Body of pancreas (tissue), 4 donors: Measurements from ENCODE around the gene DNAH10. TPM values are rescaled to one million over a fixed set of nuclear protein-coding genes. Genes with fewer than 3 reads are reported as not detected.

ENCODE experiments used
- ATAC-seq: fragments of 150-250 bp; one replicate; pipeline ENCODE4 v1.9.1; 2016
- DNase-seq, 4 donors: peaks; one replicate each; pipeline ENCODE4 v3.0.0-alpha.2; 2019
- H3K27ac ChIP-seq, 4 donors: fragments of 200-600 bp; sonication (generic); 1 replicate in 3 of 4; 2 replicates in 1 of 4; pipeline versions ENCODE4 v1.5.1 to v1.6.1; 2016 to 2019; ENCODE audit warnings: mild to moderate bottlenecking in 1 of 4, mixed read lengths in 1 of 4, moderate library complexity in 1 of 4
- H3K27me3 ChIP-seq, 2 donors: fragments of 200-600 bp; sonication (generic); one replicate each; pipeline ENCODE4 v1.6.0; 2016; ENCODE audit warnings: mild to moderate bottlenecking in 1 of 2
- H3K36me3 ChIP-seq, 2 donors: fragments of 200-600 bp; sonication (generic); replicated peaks in 1 of 2; 2 replicates each; pipeline ENCODE4 v1.5.1; 2016; ENCODE audit warnings: low read depth in 2 of 2; ENCODE audit not compliant: insufficient read depth in 1 of 2
- H3K4me1 ChIP-seq: fragments of 200-600 bp; sonication (generic); one replicate; pipeline ENCODE4 v1.6.0; 2016
- H3K4me3 ChIP-seq, 2 donors: fragments of 200-600 bp; sonication (generic); 1 replicate in 1 of 2; 2 replicates in 1 of 2; pipeline ENCODE4 v1.5.1; 2016 to 2019
- H3K9me3 ChIP-seq, 3 donors: fragments of 200-600 bp; sonication (generic); 1 replicate in 2 of 3; 2 replicates in 1 of 3; pipeline ENCODE4 v1.5.1; 2016
- CTCF ChIP-seq, 7 experiments: fragments of 450-650 bp in 4 of 7; fragments of 200-600 bp in 3 of 7; sonication (generic) in 3 of 7; IDR thresholded peaks; one replicate each; pipeline ENCODE4 v1.5.1; 2016 to 2019; ENCODE audit warnings: antibody characterized with exemption in 7 of 7
- POLR2A ChIP-seq, 3 donors: fragments of 450-650 bp; IDR thresholded peaks; one replicate each; pipeline ENCODE4 v1.6.1; 2016; ENCODE audit warnings: antibody characterized with exemption in 3 of 3, mild to moderate bottlenecking in 2 of 3
- WGBS, 2 donors: methylation state at CpG; one replicate each; pipeline ENCODE4 v1.1.5; 2017; 5-methylcytosine and 5-hydroxymethylcytosine counted together
- intact Hi-C: fragments of 100-400 bp; cut with DNase I; formaldehyde crosslinking; loops from one replicate; pipeline ENCODE4 v1.15.1; 2023
- total RNA-seq, 2 donors: library from RNA; depleted of rRNA; stranded (reverse); fragments of >200 nt; gene quantifications; one replicate each; pipeline ENCODE4 v1.1.0, GENCODE V29; 2016

DNAH10 gene
- total RNA-seq, 2 donors from 2014 or later = 0.26 TPM; not detected in 1

DNA sequence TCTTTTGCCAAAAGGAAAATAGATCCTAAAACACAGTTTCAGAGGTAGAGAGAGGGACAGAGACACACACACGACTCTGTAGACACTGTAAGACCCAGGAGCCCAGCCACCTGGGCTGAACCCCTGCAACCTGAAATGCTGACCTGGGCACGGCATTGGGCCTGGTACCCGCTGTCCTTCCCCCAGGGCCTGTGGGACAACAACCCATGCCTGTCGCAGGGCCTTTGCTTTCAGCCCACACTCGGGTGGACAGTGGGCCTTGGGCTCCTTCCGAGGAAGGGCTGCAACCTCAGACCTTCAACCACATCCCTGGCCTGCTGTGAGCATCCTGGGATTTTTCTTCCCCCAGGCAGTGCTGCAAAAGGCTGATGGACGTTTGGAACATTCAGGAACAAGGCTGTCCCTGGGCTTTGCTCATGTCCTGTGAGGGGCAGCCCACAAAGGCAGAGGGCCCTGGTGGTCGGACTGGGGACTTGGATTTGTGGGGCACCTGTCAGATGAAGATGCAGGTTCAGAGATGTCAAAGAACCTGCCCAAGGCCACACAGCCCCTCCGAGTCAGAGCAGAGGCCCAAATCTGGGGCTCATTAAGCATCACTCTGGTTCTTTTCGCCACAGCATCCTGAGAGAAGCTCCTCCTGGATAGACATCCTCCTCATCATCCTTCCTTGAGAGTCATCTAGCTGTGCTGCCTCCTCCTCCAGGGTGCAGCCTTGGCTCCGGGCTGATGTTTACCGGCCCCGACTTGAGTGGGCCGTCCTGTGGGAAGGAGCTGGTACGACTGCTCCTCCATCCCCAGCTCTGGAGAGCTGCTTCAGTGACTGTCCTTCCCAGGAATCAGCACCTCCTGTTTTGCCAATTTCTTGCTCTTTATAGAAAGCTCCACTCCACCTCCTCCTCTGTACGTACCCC, 177.9 kb downstream of the DNAH10 start:
- no peak for ATAC-seq
- Histone ChIP-seq H3K36me3 (peaks cover 3 to 7% of the 10 kb centered on the region in 2 donors), H3K4me3 (no peak overlapping the region), H3K4me1 (no peaks in the 10 kb centered on the region), H3K27me3 (no peaks in the 10 kb centered on the region), H3K27ac (no peak overlapping the region), H3K9me3 (no peaks in the 10 kb centered on the region)
- no peak for DNase-seq
- intact Hi-C loops = no loop called here
- TF ChIP-seq POLR2A (IDR thresholded peaks at IDR 0.05) = no peak
- TF ChIP-seq CTCF (IDR thresholded peaks at IDR 0.05) = no peak
- WGBS, 2 donors = 80 to 88% methylated on average over 12 to 16 of the region's 16 CpGs

DNA sequence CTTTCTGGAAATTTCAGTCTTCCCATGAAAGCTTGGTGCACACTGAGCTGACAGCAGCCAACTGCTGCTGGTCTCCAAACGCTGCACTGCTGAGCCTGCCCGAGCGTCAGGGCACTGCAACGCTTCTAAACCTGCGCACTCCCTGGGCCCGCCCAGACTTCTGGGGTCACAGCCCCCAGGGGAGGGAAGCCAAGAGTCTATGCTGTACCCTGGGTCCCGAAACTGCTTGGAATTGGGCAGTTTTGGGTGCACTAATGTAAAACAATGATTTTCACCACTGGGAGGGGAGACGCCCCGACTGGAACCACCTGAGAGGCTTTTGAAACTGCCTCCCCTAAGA, 178.5 kb downstream of the DNAH10 start:
- H3K9me3 ChIP-seq = no peaks in the 10 kb centered on the region
- TF ChIP-seq POLR2A (IDR thresholded peaks at IDR 0.05) = no peak
- no peak for TF ChIP-seq CTCF (IDR thresholded peaks at IDR 0.05)
- ATAC-seq (no peak), DNase-seq (no peak)
- H3K27me3 ChIP-seq = no peaks in the 10 kb centered on the region
- WGBS, 2 donors = 94 to 95% methylated on average over 6 to 9 of the region's 9 CpGs
- H3K4me3 ChIP-seq = no peak overlapping the region
- H3K36me3 ChIP-seq = peaks cover 3 to 7% of the 10 kb centered on the region in 2 donors
- H3K4me1 ChIP-seq = no peaks in the 10 kb centered on the region
- H3K27ac ChIP-seq = no peak overlapping the region
- intact Hi-C loops = no loop called here

- ATAC-seq (no peak), DNase-seq (no peak)
- no peaks in the 10 kb centered on the region for H3K27me3 ChIP-seq
- intact Hi-C loops = no loop called here
- no peaks in the 10 kb centered on the region for H3K9me3 ChIP-seq
- 87 to 92% methylated on average over 3 to 9 of the region's 9 CpGs for WGBS, 2 donors
- peaks cover 3 to 7% of the 10 kb centered on the region in 2 donors for H3K36me3 ChIP-seq
- no peak overlapping the region for H3K4me3 ChIP-seq
- TF ChIP-seq CTCF (IDR thresholded peaks at IDR 0.05) = no peak
- TF ChIP-seq POLR2A (IDR thresholded peaks at IDR 0.05) = no peak
- no peaks in the 10 kb centered on the region for H3K4me1 ChIP-seq
- H3K27ac ChIP-seq = no peak overlapping the region
These were observed 178.9 kb downstream of the DNAH10 start for GRCh38 chr12:123941000-123941399.

DNA sequence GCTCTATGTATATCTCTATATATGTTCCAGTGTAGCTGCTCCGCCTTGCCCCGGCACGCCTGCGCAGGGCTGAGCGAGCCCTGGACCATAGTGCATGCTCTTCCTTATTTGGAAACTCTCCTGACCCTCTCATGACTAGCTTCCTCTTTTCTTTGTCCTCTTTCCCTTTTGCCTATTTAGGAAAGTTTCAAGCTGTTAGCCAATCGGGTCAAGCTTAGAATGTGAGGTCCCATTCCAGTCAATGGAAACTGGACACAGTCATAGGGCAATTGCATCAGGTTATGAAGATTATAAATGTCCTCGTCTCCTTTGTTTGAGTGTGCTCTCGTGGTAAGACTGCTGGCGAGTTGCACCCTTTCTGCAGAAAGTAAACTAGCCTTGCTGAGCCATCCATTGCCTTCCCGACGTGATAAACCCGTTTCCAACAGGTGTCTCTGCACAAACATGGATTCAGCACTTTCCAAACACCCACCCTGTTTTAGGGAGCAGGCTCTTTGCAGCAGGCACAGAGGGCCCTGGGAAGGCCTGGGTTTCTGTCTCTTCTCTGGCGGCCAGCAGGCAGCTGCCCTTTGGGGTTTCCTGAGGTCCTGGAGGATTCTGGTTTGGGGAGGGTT, 179.6 kb downstream of the DNAH10 start:
- Histone ChIP-seq H3K36me3 (peaks cover 1 to 7% of the 10 kb centered on the region in 2 donors), H3K4me1 (no peaks in the 10 kb centered on the region), H3K4me3 (no peak overlapping the region), H3K9me3 (no peaks in the 10 kb centered on the region), H3K27me3 (no peaks in the 10 kb centered on the region), H3K27ac (no peak overlapping the region)
- 90 to 94% methylated on average over 12 to 13 of the region's 13 CpGs for WGBS, 2 donors
- DNase-seq = peak in 1 of 4 donors; percentile 26
- intact Hi-C loops = no loop called here
- ATAC-seq = no peak
- TF ChIP-seq CTCF (IDR thresholded peaks at IDR 0.05) (no peak), POLR2A (IDR thresholded peaks at IDR 0.05) (no peak)
